NB4 (cell line): ENCODE measurements around the gene SHFL.

Source experiments
- DNase-seq: peaks from one replicate; pipeline ENCODE4 v3.0.0; 2010; ENCODE audit warnings: low read depth
- H3K4me3 ChIP-seq: one replicate; pipeline ENCODE4 v1.5.1; 2011; ENCODE audit warnings: mild to moderate bottlenecking, low read depth, low read length, moderate library complexity
- MYC ChIP-seq: IDR thresholded peaks from 2 replicates; pipeline ENCODE4 v1.6.1; 2011; ENCODE audit warnings: low read depth, low read length
- POLR2A ChIP-seq: IDR thresholded peaks from 2 replicates; pipeline ENCODE4 v1.6.1; 2011; ENCODE audit warnings: mild to moderate bottlenecking; ENCODE audit not compliant: insufficient read length; ENCODE audit errors: extremely low read depth
- TF ChIP-seq, protein P1 (sequence below): IDR thresholded peaks from 2 replicates; pipeline ENCODE4 v1.6.1; 2011; ENCODE audit warnings: low read depth, low read length
- TF ChIP-seq, protein P2 (sequence below): IDR thresholded peaks from one replicate; pipeline ENCODE4 v1.5.1; 2012; ENCODE audit warnings: low read depth, low read length

SHFL gene

DNA sequence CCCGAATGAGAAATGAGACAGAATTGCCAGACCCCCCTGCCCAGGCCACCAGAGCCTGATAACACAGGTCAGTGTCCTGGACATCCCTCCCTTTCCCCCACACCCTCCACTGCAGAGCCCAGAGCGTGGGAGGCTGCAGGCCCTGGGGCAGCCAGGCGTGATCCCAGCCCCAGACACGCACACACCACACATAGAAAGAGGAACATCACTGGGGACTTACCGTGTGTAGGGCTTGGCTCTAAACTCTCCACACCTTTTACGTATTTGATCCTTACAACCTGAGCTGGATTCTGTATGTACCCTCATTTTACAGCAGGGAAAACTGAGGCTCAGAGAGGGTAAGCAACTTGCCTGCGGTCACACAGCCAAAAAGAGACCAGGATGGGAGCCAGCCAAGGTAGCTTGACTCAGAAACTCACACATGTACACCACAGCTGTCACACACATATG is 16.7 kb downstream of the SHFL start:
- DNase-seq = peak; percentile 70
- H3K4me3 ChIP-seq = no peak overlapping the region
- TF ChIP-seq MYC = peak; percentile 68
- TF ChIP-seq POLR2A = no peak
- TF ChIP-seq, protein P1, sequence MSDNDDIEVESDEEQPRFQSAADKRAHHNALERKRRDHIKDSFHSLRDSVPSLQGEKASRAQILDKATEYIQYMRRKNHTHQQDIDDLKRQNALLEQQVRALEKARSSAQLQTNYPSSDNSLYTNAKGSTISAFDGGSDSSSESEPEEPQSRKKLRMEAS = 0 out of 2 replicates have a peak, but pooled peaks have one; percentile 53

DNA sequence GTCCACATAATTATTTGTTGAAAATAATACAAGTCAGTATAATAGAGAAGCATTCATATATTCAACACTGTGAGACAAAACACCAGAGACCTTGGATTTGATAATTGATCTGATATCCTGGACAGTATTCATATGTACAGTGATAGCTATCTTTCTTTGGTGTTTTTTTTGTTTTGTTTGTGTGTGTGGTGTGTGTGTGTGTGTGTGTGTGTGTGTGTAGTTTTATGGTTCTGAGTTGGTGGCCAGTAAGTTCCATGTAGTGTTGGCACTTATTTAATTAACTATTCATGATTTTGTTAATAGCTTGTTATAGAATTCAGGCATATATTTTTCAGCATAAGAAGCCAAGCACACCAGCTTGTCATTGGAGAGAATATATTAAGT is 18.0 kb downstream of the SHFL start:
- no peak overlapping the region for H3K4me3 ChIP-seq
- no peak for DNase-seq
- no peak for TF ChIP-seq POLR2A

DNA sequence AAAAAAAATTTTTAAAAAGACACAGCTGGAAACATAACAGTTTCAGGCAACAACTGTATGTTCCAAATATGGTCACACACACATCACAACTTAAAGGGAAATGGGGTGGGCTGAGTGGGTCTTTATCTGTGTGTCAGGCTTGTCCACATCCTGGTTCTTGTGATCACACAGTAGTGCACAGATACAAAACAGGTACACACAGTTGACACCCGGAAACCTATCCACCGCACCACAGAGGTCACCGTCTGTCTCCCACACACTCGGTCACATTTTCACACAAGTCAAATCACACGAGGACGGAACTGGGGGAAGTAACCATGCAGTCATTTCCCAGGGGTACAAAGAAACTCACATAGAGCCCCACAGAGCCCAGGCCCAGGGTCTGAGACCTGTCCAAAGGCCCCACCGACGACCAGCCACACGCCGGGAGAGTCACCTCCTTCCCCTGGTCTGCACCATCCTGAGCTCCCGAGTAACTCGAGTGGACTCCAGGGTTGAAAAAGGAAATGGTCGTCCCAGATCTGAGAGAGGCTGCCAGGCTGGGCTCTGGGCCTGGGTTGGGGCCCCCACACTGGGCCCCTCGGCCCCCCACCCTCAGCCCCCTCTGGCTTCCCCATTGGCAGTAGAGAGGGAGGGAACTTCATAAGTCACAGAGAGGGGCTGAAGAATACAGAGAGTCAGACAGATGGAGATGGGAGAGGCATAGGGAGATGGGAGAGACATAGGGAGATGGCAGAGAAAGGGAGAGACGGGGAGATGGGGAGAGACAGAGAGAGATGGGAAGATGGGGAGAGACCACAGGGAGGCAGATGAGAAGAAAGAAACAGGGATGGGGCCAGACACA is 18.8 kb downstream of the SHFL start:
- TF ChIP-seq POLR2A (peak; percentile 15), MYC (no peak; the same call in 1 of the 2 replicates)
- TF ChIP-seq, protein P1 = peak; percentile 66; the same call in 1 of the 2 replicates
- TF ChIP-seq, protein P2, sequence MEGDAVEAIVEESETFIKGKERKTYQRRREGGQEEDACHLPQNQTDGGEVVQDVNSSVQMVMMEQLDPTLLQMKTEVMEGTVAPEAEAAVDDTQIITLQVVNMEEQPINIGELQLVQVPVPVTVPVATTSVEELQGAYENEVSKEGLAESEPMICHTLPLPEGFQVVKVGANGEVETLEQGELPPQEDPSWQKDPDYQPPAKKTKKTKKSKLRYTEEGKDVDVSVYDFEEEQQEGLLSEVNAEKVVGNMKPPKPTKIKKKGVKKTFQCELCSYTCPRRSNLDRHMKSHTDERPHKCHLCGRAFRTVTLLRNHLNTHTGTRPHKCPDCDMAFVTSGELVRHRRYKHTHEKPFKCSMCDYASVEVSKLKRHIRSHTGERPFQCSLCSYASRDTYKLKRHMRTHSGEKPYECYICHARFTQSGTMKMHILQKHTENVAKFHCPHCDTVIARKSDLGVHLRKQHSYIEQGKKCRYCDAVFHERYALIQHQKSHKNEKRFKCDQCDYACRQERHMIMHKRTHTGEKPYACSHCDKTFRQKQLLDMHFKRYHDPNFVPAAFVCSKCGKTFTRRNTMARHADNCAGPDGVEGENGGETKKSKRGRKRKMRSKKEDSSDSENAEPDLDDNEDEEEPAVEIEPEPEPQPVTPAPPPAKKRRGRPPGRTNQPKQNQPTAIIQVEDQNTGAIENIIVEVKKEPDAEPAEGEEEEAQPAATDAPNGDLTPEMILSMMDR = no peak
- peak; percentile 66 for DNase-seq
- H3K4me3 ChIP-seq = no peak overlapping the region

DNA sequence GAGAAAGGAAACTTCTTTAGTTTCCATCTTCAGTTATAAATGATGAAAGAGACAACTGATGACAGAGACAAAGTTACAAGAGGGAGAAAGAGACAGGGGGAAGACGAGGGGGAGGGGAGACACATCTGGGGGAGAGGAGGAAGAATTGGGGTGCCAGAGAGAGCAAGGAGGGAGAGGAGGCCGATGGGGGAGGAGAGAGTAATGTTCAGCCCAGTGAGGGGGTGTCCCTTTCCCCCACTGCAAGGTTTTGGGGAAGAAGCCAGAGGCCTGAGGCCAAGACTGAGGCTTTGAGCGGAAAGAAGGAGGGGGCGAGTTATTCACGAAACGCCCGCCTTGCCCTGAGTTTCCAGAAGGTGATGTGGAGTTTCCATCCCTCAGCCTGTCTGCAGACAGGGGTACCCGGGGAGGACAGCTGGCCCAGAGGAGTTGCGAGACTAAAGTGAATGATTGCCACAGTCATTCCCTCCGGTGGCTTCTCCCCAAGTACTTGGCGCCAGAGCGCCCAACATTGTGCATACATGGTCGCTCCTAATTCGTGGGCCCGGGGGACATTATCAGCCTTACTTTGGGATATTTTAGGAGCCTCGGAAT is 19.5 kb downstream of the SHFL start:
- H3K4me3 ChIP-seq = peak overlapping the region; percentile 71
- DNase-seq = no peak

DNA sequence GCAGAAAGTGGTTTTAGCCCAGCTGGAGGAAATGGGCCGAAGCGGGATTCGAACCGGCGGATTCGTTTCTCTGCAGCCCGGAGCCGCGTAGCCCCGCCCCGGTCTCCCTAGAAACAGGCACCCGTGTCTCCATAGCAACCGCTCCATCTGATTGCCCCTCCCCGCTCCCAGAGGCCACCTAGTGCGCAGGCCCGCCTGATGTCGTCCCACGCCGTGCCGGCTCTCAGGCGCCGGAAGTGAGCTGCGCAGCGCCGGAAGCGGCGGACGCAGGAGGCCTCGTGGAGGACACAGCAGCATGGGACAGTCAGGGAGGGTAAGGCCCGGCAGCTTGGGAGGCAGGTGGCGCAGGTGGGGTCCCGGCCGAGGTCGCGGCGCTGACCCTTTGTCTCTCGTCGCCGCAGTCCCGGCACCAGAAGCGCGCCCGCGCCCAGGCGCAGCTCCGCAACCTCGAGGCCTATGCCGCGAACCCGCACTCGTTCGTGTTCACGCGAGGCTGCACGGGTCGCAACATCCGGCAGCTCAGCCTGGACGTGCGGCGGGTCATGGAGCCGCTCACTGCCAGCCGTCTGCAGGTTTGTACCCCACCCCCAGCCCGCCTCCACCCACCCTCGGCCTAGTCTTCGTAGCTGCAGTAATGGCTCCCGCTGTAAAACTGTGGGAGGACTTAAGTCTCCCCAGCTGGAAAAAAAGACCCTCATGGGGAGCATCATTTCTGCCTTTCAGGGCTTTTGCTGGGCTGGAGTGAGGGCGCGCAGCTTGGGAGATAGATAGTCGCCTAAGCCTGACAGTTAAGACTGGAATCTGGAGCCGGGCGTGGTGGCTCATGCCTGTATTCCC is 20.2 kb downstream of the SHFL start, which contains the start of gene PPAN:
PPAN (plus strand) TSS at position 263 of the 837 bp plus-strand sequence; CDS start at position 296, 33 bp downstream.
- DNase-seq = peak; percentile 100
- peak within 1 kb of the TSS; percentile 71 for H3K4me3 ChIP-seq
- TF ChIP-seq, protein P2 = no peak
- TF ChIP-seq MYC (peak; percentile 100), POLR2A (peak; percentile 98)
- TF ChIP-seq, protein P1 = peak; percentile 99

More for the DNA sequence above, 19.5 kb downstream of the SHFL start:
- TF ChIP-seq, protein P1 = no peak
- no peak for TF ChIP-seq MYC
- no peak for TF ChIP-seq POLR2A
- TF ChIP-seq, protein P2 = no peak

DNA sequence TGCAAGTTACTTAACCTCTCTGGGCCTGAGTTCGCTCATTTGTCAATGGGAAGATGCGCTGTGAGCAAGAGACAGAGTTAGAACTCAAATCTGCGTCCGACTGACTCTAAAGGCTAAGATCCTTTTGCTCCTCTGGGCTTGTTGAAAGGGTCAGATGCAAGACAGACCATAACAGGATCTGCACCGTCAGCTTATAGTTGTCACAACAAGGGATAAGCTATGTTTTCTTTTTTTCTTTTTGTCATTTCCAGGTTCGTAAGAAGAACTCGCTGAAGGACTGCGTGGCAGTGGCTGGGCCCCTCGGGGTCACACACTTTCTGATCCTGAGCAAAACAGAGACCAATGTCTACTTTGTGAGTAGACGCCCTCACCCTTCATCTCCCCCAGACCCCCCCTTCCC is 21.1 kb downstream of the SHFL start:
- TF ChIP-seq, protein P2 = no peak
- TF ChIP-seq POLR2A (no peak), MYC (no peak)
- TF ChIP-seq, protein P1 = no peak
- peak overlapping the region; percentile 71 for H3K4me3 ChIP-seq
- DNase-seq = peak; percentile 47
